IMR-90 (cell line): Measurements from ENCODE around the gene ANTXR1. TPM values are rescaled to one million over a fixed set of nuclear protein-coding genes. Genes with fewer than 3 reads are reported as not detected.

ENCODE experiments used
- ATAC-seq: fragments of 200-7000 bp; cut with Tn5 transposase; 2 replicates; pipeline ENCODE4 v1.9.1; 2020; ENCODE audit warnings: low read depth, mild to moderate bottlenecking, moderate library complexity
- BruUV-seq: library from RNA; stranded (reverse); fragments of 400-500 nt; replicated peaks from 2 replicates; lab custom pipeline; 2021; lab: Mats Ljungman, UMichigan
- CTCF ChIA-PET: fragments of 300-600 bp; formaldehyde crosslinking; extraction: SDS; loops from one replicate; lab custom pipeline; 2021; ENCODE audit warnings: antibody characterized with exemption; lab: Yijun Ruan, JAX
- POLR2A ChIA-PET: fragments of 300-600 bp; sonication (Branson Sonifier 250); formaldehyde crosslinking; loops from one replicate; lab custom pipeline; 2022; ENCODE audit warnings: antibody characterized with exemption; ENCODE audit not compliant: unreplicated experiment; lab: Charles Lee
- DNase-seq: peaks from one replicate; pipeline ENCODE4 v3.0.0; 2013
- H2AFZ ChIP-seq: replicated peaks from 2 replicates; pipeline ENCODE3; 2013; ENCODE audit warnings: low read length, mild to moderate bottlenecking; ENCODE audit not compliant: poor library complexity
- H2AK5ac ChIP-seq: 2 replicates; pipeline ENCODE4 v1.6.1; 2013; ENCODE audit warnings: low read depth, low read length, inconsistent platforms
- H2AK9ac ChIP-seq: replicated peaks from 2 replicates; pipeline ENCODE3; 2013; ENCODE audit warnings: mild to moderate bottlenecking, low read depth, low read length, moderate library complexity; ENCODE audit not compliant: poor library complexity
- H2BK120ac ChIP-seq: 2 replicates; pipeline ENCODE4 v1.6.1; 2013; ENCODE audit warnings: low read depth, low read length, inconsistent platforms
- H2BK15ac ChIP-seq: 3 replicates; pipeline ENCODE4 v1.6.1; 2013; ENCODE audit warnings: low read depth, low read length, inconsistent platforms
- H2BK20ac ChIP-seq: 2 replicates; pipeline ENCODE4 v1.6.1; 2013; ENCODE audit warnings: low read depth, mild to moderate bottlenecking, inconsistent platforms, low read length, moderate library complexity
- H2BK5ac ChIP-seq: 2 replicates; pipeline ENCODE4 v1.6.1; 2013; ENCODE audit warnings: mild to moderate bottlenecking, low read depth, low read length, inconsistent platforms; ENCODE audit not compliant: poor library complexity, severe bottlenecking
- H3K14ac ChIP-seq: replicated peaks from 2 replicates; pipeline ENCODE4 v1.6.1; 2013; ENCODE audit warnings: low read depth, low read length, inconsistent platforms
- H3K18ac ChIP-seq: 2 replicates; pipeline ENCODE4 v1.6.1; 2013; ENCODE audit warnings: low read depth, low read length, control low read depth
- H3K23ac ChIP-seq: 2 replicates; pipeline ENCODE4 v1.6.1; 2013; ENCODE audit warnings: low read depth, low read length, inconsistent platforms
- H3K27ac ChIP-seq: 2 replicates; pipeline ENCODE4 v1.5.1; 2013; ENCODE audit warnings: mild to moderate bottlenecking, control low read depth, low read length; ENCODE audit not compliant: insufficient read depth
- H3K27me3 ChIP-seq: 2 replicates; pipeline ENCODE4 v1.6.1; 2013; ENCODE audit warnings: low read length; ENCODE audit not compliant: control insufficient read depth, insufficient read depth
- H3K36me3 ChIP-seq: 2 replicates; pipeline ENCODE4 v1.6.1; 2013; ENCODE audit warnings: low read length, mixed read lengths; ENCODE audit not compliant: control insufficient read depth, insufficient read depth
- H3K4ac ChIP-seq: 2 replicates; pipeline ENCODE4 v1.6.1; 2013; ENCODE audit warnings: low read depth, low read length, inconsistent platforms
- H3K4me1 ChIP-seq: 2 replicates; pipeline ENCODE4 v1.6.1; 2013; ENCODE audit warnings: low read length, mixed read lengths; ENCODE audit not compliant: control insufficient read depth, insufficient read depth
- H3K4me2 ChIP-seq: 2 replicates; pipeline ENCODE4 v1.6.1; 2013; ENCODE audit warnings: low read depth, mild to moderate bottlenecking, control low read depth, low read length, moderate library complexity
- H3K4me3 ChIP-seq: 2 replicates; pipeline ENCODE4 v1.5.1; 2013; ENCODE audit warnings: low read depth, mild to moderate bottlenecking, control low read depth, low read length, moderate library complexity; ENCODE audit not compliant: insufficient read depth
- H3K56ac ChIP-seq: 2 replicates; pipeline ENCODE4 v1.6.1; 2013; ENCODE audit warnings: low read length, inconsistent platforms; ENCODE audit not compliant: insufficient read depth; ENCODE audit errors: extremely low read depth
- H3K79me1 ChIP-seq, 2 experiments: 2 replicates each; pipeline ENCODE4 v1.6.1; 2013; ENCODE audit warnings: low read length in 2 of 2, inconsistent platforms in 1 of 2, low read depth in 1 of 2
- H3K9ac ChIP-seq: 2 replicates; pipeline ENCODE4 v1.6.1; 2013; ENCODE audit warnings: low read depth, low read length, control low read depth
- H3K9me1 ChIP-seq: 2 replicates; pipeline ENCODE4 v1.6.1; 2013; ENCODE audit warnings: low read length, inconsistent platforms; ENCODE audit not compliant: insufficient read depth
- H3K9me3 ChIP-seq: 2 replicates; pipeline ENCODE4 v1.6.1; 2013; ENCODE audit warnings: low read length; ENCODE audit not compliant: control insufficient read depth, insufficient read depth
- H4K20me1 ChIP-seq: 2 replicates; pipeline ENCODE4 v1.6.1; 2013; ENCODE audit warnings: low read length, inconsistent platforms; ENCODE audit not compliant: insufficient read depth
- H4K5ac ChIP-seq: 2 replicates; pipeline ENCODE4 v1.6.1; 2013; ENCODE audit warnings: mild to moderate bottlenecking, low read depth, low read length, control low read depth
- H4K8ac ChIP-seq, 2 experiments: 2 replicates each; pipeline ENCODE4 v1.6.1; 2013; ENCODE audit warnings: low read depth in 2 of 2, low read length in 2 of 2, control low read depth in 1 of 2, inconsistent platforms in 1 of 2
- H4K91ac ChIP-seq: 2 replicates; pipeline ENCODE4 v1.6.1; 2013; ENCODE audit warnings: low read depth, low read length, inconsistent platforms; ENCODE audit not compliant: insufficient read depth
- CEBPB ChIP-seq: IDR thresholded peaks from 2 replicates; pipeline ENCODE4 v1.6.1; 2012; ENCODE audit warnings: low read depth, low read length, improper control_type of control experiment
- WGBS, 2 experiments: methylation state at CpG; one replicate each; pipeline versions ENCODE4 v1.1.5 to v1.1.7; 2013; ENCODE audit warnings: missing lambda C conversion rate in 2 of 2; ENCODE audit not compliant: insufficient read length in 1 of 2; ENCODE audit errors: extremely low coverage in 2 of 2; 5-methylcytosine and 5-hydroxymethylcytosine counted together
- dilution Hi-C: fragments of 300-500 bp; cut with HindIII; formaldehyde crosslinking; loops from one replicate; pipeline ENCODE4 v1.14.3; 2018; ENCODE audit warnings: low sequenced_read_pairs; ENCODE audit not compliant: unreplicated experiment
- in situ Hi-C: fragments of 300-500 bp; cut with MboI; formaldehyde crosslinking; loops from 3 replicates; pipeline ENCODE4 v1.14.3; 2019; ENCODE audit warnings: low sequenced_read_pairs, inconsistent platforms, mixed read lengths
- intact Hi-C: fragments of 100-400 bp; cut with micrococcal nuclease; formaldehyde crosslinking; loops from 2 replicates; pipeline ENCODE4 v1.10.0; 2022
- polyA plus RNA-seq, 3 experiments: library from polyadenylated mRNA; depleted of rRNA; stranded (reverse); fragments of >200 nt; gene quantifications; 2 replicates each; pipeline ENCODE4 v1.2.3, GENCODE V29; 2012; ENCODE audit warnings: low replicate concordance in 1 of 3
- total RNA-seq: library from RNA; depleted of rRNA; stranded (reverse); fragments of >200 nt; gene quantifications from 2 replicates; pipeline ENCODE4 v1.2.3, GENCODE V29; 2012

ANTXR1 gene
- total and polyA plus RNA-seq, 2 of the 4 experiments (the other 2 are of a cell fraction): 27.2 to 36.9 TPM

GRCh38 chr2:69114534-69114933, 101.6 kb downstream of the ANTXR1 start:
- H3K4me3 ChIP-seq: no peak overlapping the region
- no peak for TF ChIP-seq CEBPB
- no peak overlapping the region for H2AFZ ChIP-seq
- H3K23ac ChIP-seq: no peak overlapping the region
- peaks cover 25% of the 10 kb centered on the region for H3K4me1 ChIP-seq
- H2BK20ac ChIP-seq: no peak overlapping the region
- 0 out of 2 replicates have a peak overlapping the region, but pooled peaks have one; percentile 54 for H3K14ac ChIP-seq
- H3K9ac ChIP-seq: no peak overlapping the region
- no peak overlapping the region for H4K5ac ChIP-seq
- WGBS, 2 experiments: no CpG with 5 or more reads among the region's 1 CpG
- peak overlapping the region; percentile 30; the same call in 1 of the 2 replicates for H2AK5ac ChIP-seq
- no peak for DNase-seq
- H3K4ac ChIP-seq: no peak overlapping the region
- ATAC-seq: no peak
- no TSS peak for BruUV-seq
- H2BK5ac ChIP-seq: no peak overlapping the region
- CTCF ChIA-PET: no interaction called here
- H3K27ac ChIP-seq: no peak overlapping the region
- no peaks in the 10 kb centered on the region for H3K9me3 ChIP-seq
- POLR2A ChIA-PET: no interaction called here
- H3K4me2 ChIP-seq: no peak overlapping the region
- in situ Hi-C loops (no loop called here), dilution Hi-C loops (no loop called here), intact Hi-C loops (no loop called here)
- no peak overlapping the region for H2BK120ac ChIP-seq
- H3K36me3 ChIP-seq: peaks cover 21% of the 10 kb centered on the region
- no peak overlapping the region for H3K18ac ChIP-seq
- H3K9me1 ChIP-seq: peaks cover 28% of the 10 kb centered on the region
- no peak overlapping the region for H2AK9ac ChIP-seq
- peaks cover 5 to 25% of the 10 kb centered on the region in 2 experiments; a peak in 3 of 4 replicates for H3K79me1 ChIP-seq
- H3K27me3 ChIP-seq: no peaks in the 10 kb centered on the region
- H4K8ac ChIP-seq: no peak overlapping the region
- no peaks in the 10 kb centered on the region for H4K20me1 ChIP-seq
- no peak overlapping the region for H4K91ac ChIP-seq
- no peak overlapping the region for H3K56ac ChIP-seq
- H2BK15ac ChIP-seq: no peak overlapping the region
